ENCODE results near the gene BIRC6.

DNA sequence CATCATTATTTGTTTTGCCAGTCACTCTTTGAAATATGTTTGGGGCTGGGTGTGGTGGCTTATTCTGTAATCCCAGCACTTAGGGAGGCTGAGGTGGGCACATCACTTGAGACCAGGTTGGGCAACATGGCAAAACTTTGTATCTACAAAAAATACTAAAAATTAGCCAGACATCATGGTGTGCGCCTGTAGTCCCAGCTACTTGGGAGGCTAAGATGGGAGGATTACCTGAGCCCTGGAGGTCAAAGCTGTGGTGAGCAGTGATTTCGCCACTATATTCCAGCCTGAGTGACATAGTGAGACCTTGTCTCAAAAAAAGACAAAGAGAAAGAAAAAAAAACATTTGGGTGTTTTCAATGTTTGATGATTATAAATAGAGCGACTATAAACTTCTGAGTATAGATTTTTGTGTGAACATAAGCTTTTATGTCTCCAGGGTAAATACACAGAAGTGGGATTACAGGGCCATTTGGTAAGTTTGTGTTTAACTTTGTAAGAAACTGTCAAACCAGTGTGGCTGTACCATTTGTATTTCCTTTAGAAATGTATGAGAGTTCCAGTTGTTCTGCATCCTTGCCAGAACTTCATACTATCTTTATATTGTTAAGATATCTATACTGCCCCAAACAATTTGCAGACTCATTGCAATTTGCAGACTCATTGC lies 15.8 kb downstream of the BIRC6 start:
- TF ChIP-seq CTCF (conservative IDR thresholded peaks at IDR 0.05 in 1 of 2, IDR thresholded peaks at IDR 0.05 in 1 of 2; ENCODE audit: low read depth in 1 of 2, low read length in 2 of 2): no peak
- no peak for TF ChIP-seq EZH2 (IDR thresholded peaks at IDR 0.05; ENCODE audit: low read length, missing control alignments)

Measured in fibroblast of lung (primary cell).